ENCODE measurements around the gene PSMF1. TPM values are rescaled to one million over a fixed set of nuclear protein-coding genes. Genes with fewer than 3 reads are reported as not detected.
A peak's percentile ranks its signal among the peaks of the same experiment; 100 is the strongest.

PSMF1 gene
- total and polyA plus RNA-seq, 2 donors (not counting 3 experiments of a cell fraction or from before 2014, with no cell fraction given) = 142 to 354 TPM

- peaks cover 43% of the 10 kb centered on the region for H3K79me2 ChIP-seq (ENCODE audit: control insufficient read depth, insufficient read depth, low read length)
- peak overlapping the region; percentile 50 for H3K9ac ChIP-seq (replicated peaks; ENCODE audit: extremely low read depth, insufficient read depth, low read length)
- FAIRE-seq (peak; percentile 56), DNase-seq (ENCODE audit: low read depth, low spot score) (no peak)
- no peaks in the 10 kb centered on the region for H3K9me1 ChIP-seq (replicated peaks; ENCODE audit: control insufficient read depth, extremely low read depth, insufficient read depth, low read length)
- H3K27me3 ChIP-seq (ENCODE audit: control insufficient read depth in 2 of 2, insufficient read depth in 2 of 2, low read length in 2 of 2) = no peaks in the 10 kb centered on the region
- intact Hi-C loops (cut with micrococcal nuclease) (loop anchor here (1.0 to 10.0 kb wide), 4 partner anchors 67 to 349 kb away; partner anchors contain the start of gene RAD21L1), dilution Hi-C loops (cut with MboI; ENCODE audit: extremely low pct_ligation_motif_present, low sequenced_read_pairs) (no loop called here)
- TF ChIP-seq EZH2 (IDR thresholded peaks at IDR 0.05; ENCODE audit: borderline replicate concordance, low read depth, low read length, severe bottlenecking) (no peak), FOS (IDR thresholded peaks at IDR 0.05; ENCODE audit: borderline replicate concordance, insufficient read depth, low read length) (no peak), MAX (IDR thresholded peaks at IDR 0.05; ENCODE audit: insufficient read depth, insufficient read length) (no peak), POLR2A (IDR thresholded peaks at IDR 0.05; ENCODE audit: low read depth, low read length) (no peak), POLR2AphosphoS5 (IDR thresholded peaks at IDR 0.05; ENCODE audit: insufficient read depth, low read depth, low read length) (no peak)
- peak overlapping the region; percentile 91 for H3K4me2 ChIP-seq (ENCODE audit: insufficient read depth, low read length)
- peak overlapping the region; percentile 17 to 88 (median 78) for H3K4me3 ChIP-seq (replicated peaks in 1 of 3; ENCODE audit: insufficient read depth in 1 of 3, low read depth in 1 of 3, low read length in 3 of 3)
- no peaks in the 10 kb centered on the region for H4K20me1 ChIP-seq (replicated peaks; ENCODE audit: control insufficient read depth, extremely low read depth, insufficient read depth, low read length)
- no peaks in the 10 kb centered on the region for H3K36me3 ChIP-seq (ENCODE audit: control insufficient read depth in 2 of 2, extremely low read depth in 1 of 2, insufficient read depth in 2 of 2, low read length in 2 of 2)
- H2AFZ ChIP-seq (ENCODE audit: low read depth, low read length) = peak overlapping the region; percentile 89
- POLR2A ChIA-PET = no interaction called here
- H3K27ac ChIP-seq (ENCODE audit: insufficient read depth, low read depth, low read length) = peak overlapping the region; percentile 25
- H3K4me1 ChIP-seq (ENCODE audit: control insufficient read depth, extremely low read depth, insufficient read depth, low read length) = peaks cover 32% of the 10 kb centered on the region
- H3K9me3 ChIP-seq (replicated peaks; ENCODE audit: control insufficient read depth, insufficient read depth, low read length) = no peaks in the 10 kb centered on the region
- CTCF ChIA-PET = interaction anchor here (1.8 kb wide), 1 partner anchor 9 kb away, joined by 8 read pairs; no protein-coding TSS in a partner anchor
- BruUV-seq (replicated peaks) = TSS peak; percentile 90
Observed at GRCh38 chr20:1118004-1118335, 432 bp upstream of the PSMF1 start.

- POLR2A ChIA-PET = no interaction called here
- intact Hi-C loops (cut with micrococcal nuclease) = loop anchor here (5.0 to 10.0 kb wide), 2 partner anchors 108 to 186 kb away; partner anchors contain the start of gene RAD21L1
- Histone ChIP-seq H3K9me1 (replicated peaks; ENCODE audit: control insufficient read depth, extremely low read depth, insufficient read depth, low read length) (no peaks in the 10 kb centered on the region), H3K4me2 (ENCODE audit: insufficient read depth, low read length) (peak overlapping the region; percentile 88), H3K79me2 (ENCODE audit: control insufficient read depth, insufficient read depth, low read length) (peaks cover 54% of the 10 kb centered on the region), H4K20me1 (replicated peaks; ENCODE audit: control insufficient read depth, extremely low read depth, insufficient read depth, low read length) (peaks cover 2% of the 10 kb centered on the region), H3K9me3 (replicated peaks; ENCODE audit: control insufficient read depth, insufficient read depth, low read length) (no peaks in the 10 kb centered on the region), H3K27me3 (ENCODE audit: control insufficient read depth in 2 of 2, insufficient read depth in 2 of 2, low read length in 2 of 2) (no peaks in the 10 kb centered on the region), H3K36me3 (ENCODE audit: control insufficient read depth in 2 of 2, extremely low read depth in 1 of 2, insufficient read depth in 2 of 2, low read length in 2 of 2) (no peaks in the 10 kb centered on the region), H2AFZ (ENCODE audit: low read depth, low read length) (peak overlapping the region; percentile 56), H3K4me1 (ENCODE audit: control insufficient read depth, extremely low read depth, insufficient read depth, low read length) (peaks cover 32% of the 10 kb centered on the region), H3K4me3 (replicated peaks in 1 of 3; ENCODE audit: insufficient read depth in 1 of 3, low read depth in 1 of 3, low read length in 3 of 3) (peak overlapping the region; percentile 27 to 88 (median 75)), H3K27ac (ENCODE audit: insufficient read depth, low read depth, low read length) (peak overlapping the region; percentile 4), H3K9ac (replicated peaks; ENCODE audit: extremely low read depth, insufficient read depth, low read length) (peak overlapping the region; percentile 36)
- no TSS peak for BruUV-seq (replicated peaks)
- FAIRE-seq = no peak
- DNase-seq (ENCODE audit: low read depth, low spot score) = peak; percentile 3
- dilution Hi-C loops (cut with MboI; ENCODE audit: extremely low pct_ligation_motif_present, low sequenced_read_pairs) = no loop called here
- TF ChIP-seq MYC (IDR thresholded peaks at IDR 0.05; ENCODE audit: low read depth, low read length) = no peak
- TF ChIP-seq JUN (IDR thresholded peaks at IDR 0.05; ENCODE audit: borderline replicate concordance, insufficient read depth, insufficient read length, low read depth) = no peak
- no peak for TF ChIP-seq FOS (IDR thresholded peaks at IDR 0.05; ENCODE audit: borderline replicate concordance, insufficient read depth, low read length)
- TF ChIP-seq POLR2AphosphoS5 (IDR thresholded peaks at IDR 0.05; ENCODE audit: insufficient read depth, low read depth, low read length) = no peak
- no peak for TF ChIP-seq GATA2 (IDR thresholded peaks at IDR 0.05; ENCODE audit: insufficient read depth, insufficient read length, low read depth, low read length)
- TF ChIP-seq EZH2 (IDR thresholded peaks at IDR 0.05; ENCODE audit: borderline replicate concordance, low read depth, low read length, severe bottlenecking) = no peak
- no peak for TF ChIP-seq MAX (IDR thresholded peaks at IDR 0.05; ENCODE audit: insufficient read depth, insufficient read length)
- no peak for TF ChIP-seq CTCF (IDR thresholded peaks at IDR 0.05; ENCODE audit: extremely low read depth in 1 of 2, insufficient read depth in 1 of 2, low read depth in 1 of 2, low read length in 2 of 2)
- TF ChIP-seq POLR2A (IDR thresholded peaks at IDR 0.05; ENCODE audit: low read depth, low read length) = no peak
- CTCF ChIA-PET = interaction anchor here (1.9 kb wide), 1 partner anchor 10 kb away, joined by 6 read pairs; no protein-coding TSS in a partner anchor
Observed at GRCh38 chr20:1119128-1119505, 715 bp downstream of the PSMF1 start.

All from endothelial cell of umbilical vein (primary cell).